Measurements from ENCODE around the gene MYLK. TPM values are rescaled to one million over a fixed set of nuclear protein-coding genes. Genes with fewer than 3 reads are reported as not detected.
A peak's percentile ranks its signal among the peaks of the same experiment; 100 is the strongest.

Gene MYLK
- total RNA-seq, 1 donor from 2014 or later: 0.08 TPM

DNA sequence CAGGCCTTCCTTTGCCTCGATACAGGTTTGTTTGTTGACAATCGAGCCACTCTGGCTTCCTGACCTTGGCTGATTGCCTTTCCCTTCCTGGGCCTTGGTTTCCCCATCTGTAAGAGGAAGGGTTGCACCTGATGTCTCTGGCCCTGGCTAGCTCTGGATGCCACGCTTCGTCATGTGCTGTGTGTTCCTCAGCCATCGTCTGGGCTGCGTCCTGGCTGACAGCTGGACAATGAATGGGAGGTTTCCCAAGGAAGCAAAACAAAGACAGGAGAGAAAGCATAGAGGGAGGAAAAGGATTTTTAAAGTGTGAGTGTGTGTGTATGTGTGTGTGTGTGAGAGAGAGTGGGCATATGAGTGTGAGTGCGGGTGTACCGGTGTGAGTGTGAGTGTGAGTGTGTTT lies 234.0 kb downstream of the MYLK start:
- H3K4me3 Mint-ChIP-seq: no peak overlapping the region
- no peaks in the 10 kb centered on the region for H3K4me1 Mint-ChIP-seq (ENCODE audit: low read depth)
- no peaks in the 10 kb centered on the region for H3K36me3 Mint-ChIP-seq (ENCODE audit: low read depth)
- no peak for DNase-seq (ENCODE audit: low spot score)
- H3K27me3 Mint-ChIP-seq (ENCODE audit: insufficient read depth): no peaks in the 10 kb centered on the region
- no peak overlapping the region for H3K27ac Mint-ChIP-seq
- no peaks in the 10 kb centered on the region for H3K9me3 Mint-ChIP-seq
- intact Hi-C loops (cut with micrococcal nuclease): no loop called here

DNA sequence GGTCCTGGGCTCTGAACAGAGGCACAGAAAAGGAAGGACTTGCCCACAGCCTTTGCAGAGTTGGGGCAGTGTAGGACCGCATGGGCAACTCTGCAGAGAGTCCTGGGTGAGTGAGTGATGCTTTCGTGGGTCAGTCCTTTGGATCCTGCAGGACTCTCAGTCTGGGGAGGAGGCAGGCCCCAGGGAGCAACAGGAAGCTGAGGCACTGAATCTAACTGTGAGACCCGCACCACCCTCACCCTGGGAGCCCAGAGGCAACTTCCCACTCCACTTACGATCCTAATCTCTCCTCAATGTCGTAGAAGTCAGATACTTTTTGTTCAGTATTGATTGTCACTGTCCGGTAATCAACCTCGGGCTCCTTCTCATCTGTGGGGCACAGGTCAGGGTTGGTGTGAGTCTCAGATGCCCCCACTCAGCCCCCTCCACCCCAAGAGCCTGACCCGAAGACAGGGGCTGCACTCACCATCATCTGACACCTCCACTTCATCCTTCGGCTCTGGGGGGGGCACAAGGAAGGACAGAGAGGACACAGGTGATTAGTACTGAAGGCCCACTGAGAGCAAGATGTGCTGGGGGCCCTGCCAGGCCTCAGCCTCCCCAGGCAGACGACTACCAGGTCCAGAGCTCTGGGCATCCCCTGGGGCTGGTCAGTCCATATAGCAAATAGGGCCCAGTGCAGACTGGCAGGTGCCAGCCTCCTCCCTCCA lies 235.3 kb downstream of the MYLK start:
- H3K36me3 Mint-ChIP-seq (ENCODE audit: low read depth): no peaks in the 10 kb centered on the region
- intact Hi-C loops (cut with micrococcal nuclease): no loop called here
- no peak overlapping the region for H3K4me3 Mint-ChIP-seq
- no peaks in the 10 kb centered on the region for H3K4me1 Mint-ChIP-seq (ENCODE audit: low read depth)
- H3K9me3 Mint-ChIP-seq: no peaks in the 10 kb centered on the region
- no peaks in the 10 kb centered on the region for H3K27me3 Mint-ChIP-seq (ENCODE audit: insufficient read depth)
- DNase-seq (ENCODE audit: low spot score): no peak
- H3K27ac Mint-ChIP-seq: no peak overlapping the region

GRCh38 chr3:123644358-123644757 lies 239.8 kb downstream of the MYLK start:
- Mint-ChIP-seq H3K4me1 (ENCODE audit: low read depth) (no peaks in the 10 kb centered on the region), H3K36me3 (ENCODE audit: low read depth) (no peaks in the 10 kb centered on the region), H3K27me3 (ENCODE audit: insufficient read depth) (peaks cover 2% of the 10 kb centered on the region), H3K4me3 (no peak overlapping the region), H3K9me3 (no peaks in the 10 kb centered on the region), H3K27ac (no peak overlapping the region)
- intact Hi-C loops (cut with micrococcal nuclease): loop anchor here (5.0 kb wide), 1 partner anchor 433 kb away; no protein-coding TSS in a partner anchor
- no peak for DNase-seq (ENCODE audit: low spot score)

GRCh38 chr3:123642957-123643330 lies 241.2 kb downstream of the MYLK start:
- intact Hi-C loops (cut with micrococcal nuclease): loop anchor here (1.0 to 5.0 kb wide), 4 partner anchors 76 to 908 kb away; no protein-coding TSS in a partner anchor
- Mint-ChIP-seq H3K27me3 (ENCODE audit: insufficient read depth) (peaks cover 2% of the 10 kb centered on the region), H3K27ac (no peak overlapping the region), H3K4me3 (no peak overlapping the region), H3K4me1 (ENCODE audit: low read depth) (no peaks in the 10 kb centered on the region), H3K9me3 (no peaks in the 10 kb centered on the region), H3K36me3 (ENCODE audit: low read depth) (no peaks in the 10 kb centered on the region)
- DNase-seq (ENCODE audit: low spot score): no peak

- intact Hi-C loops (cut with micrococcal nuclease): loop anchor here (1.0 to 5.0 kb wide), 4 partner anchors 77 to 908 kb away; no protein-coding TSS in a partner anchor
- H3K4me3 Mint-ChIP-seq: no peak overlapping the region
- peak; percentile 27 for DNase-seq (ENCODE audit: low spot score)
- H3K36me3 Mint-ChIP-seq (ENCODE audit: low read depth): no peaks in the 10 kb centered on the region
- H3K27ac Mint-ChIP-seq: no peak overlapping the region
- H3K4me1 Mint-ChIP-seq (ENCODE audit: low read depth): no peaks in the 10 kb centered on the region
- peaks cover 2% of the 10 kb centered on the region for H3K27me3 Mint-ChIP-seq (ENCODE audit: insufficient read depth)
- H3K9me3 Mint-ChIP-seq: no peaks in the 10 kb centered on the region
Measured at GRCh38 chr3:123642182-123642956, 241.8 kb downstream of the MYLK start.

GRCh38 chr3:123641505-123641904 lies 242.6 kb downstream of the MYLK start:
- peaks cover 2% of the 10 kb centered on the region for H3K27me3 Mint-ChIP-seq (ENCODE audit: insufficient read depth)
- no peak for DNase-seq (ENCODE audit: low spot score)
- H3K9me3 Mint-ChIP-seq: no peaks in the 10 kb centered on the region
- no peaks in the 10 kb centered on the region for H3K4me1 Mint-ChIP-seq (ENCODE audit: low read depth)
- H3K27ac Mint-ChIP-seq: no peak overlapping the region
- H3K36me3 Mint-ChIP-seq (ENCODE audit: low read depth): no peaks in the 10 kb centered on the region
- intact Hi-C loops (cut with micrococcal nuclease): loop anchor here (5.0 kb wide), 1 partner anchor 436 kb away; no protein-coding TSS in a partner anchor
- H3K4me3 Mint-ChIP-seq: no peak overlapping the region

DNA sequence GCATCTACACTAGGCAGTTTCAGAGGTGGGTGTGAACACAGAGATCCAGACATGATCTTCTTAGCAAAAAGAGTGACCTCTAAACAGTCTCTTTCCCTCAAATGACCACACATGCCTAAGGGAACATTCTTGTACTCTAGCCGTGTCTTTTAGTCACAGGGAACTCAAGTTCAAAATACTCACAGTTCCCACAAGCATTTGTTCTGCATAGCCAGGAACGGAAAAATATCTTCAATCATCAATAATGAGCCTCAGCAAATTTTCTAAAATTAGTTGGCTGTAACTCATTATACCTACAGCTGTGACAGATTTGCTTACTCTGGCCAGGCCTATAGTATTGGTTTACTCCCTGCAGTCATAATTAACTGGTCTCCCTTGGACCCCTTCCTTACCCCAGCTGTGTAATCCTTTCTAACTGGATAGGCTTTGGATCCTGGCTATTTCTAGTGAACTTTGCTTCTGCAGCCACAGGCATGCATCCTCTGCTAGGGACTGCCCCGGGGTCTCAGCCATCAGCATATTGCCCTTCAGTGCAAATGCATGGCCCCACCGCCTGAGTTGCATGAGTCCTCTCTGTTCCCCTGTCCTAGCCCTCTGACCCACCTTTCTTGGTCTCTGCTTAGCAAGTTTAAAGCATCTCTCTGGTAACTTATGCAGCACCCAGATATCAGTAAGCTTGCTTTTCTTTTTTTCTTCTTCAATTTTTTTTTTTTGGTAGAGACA lies 243.2 kb downstream of the MYLK start:
- H3K4me3 Mint-ChIP-seq: no peak overlapping the region
- DNase-seq (ENCODE audit: low spot score): no peak
- no peak overlapping the region for H3K27ac Mint-ChIP-seq
- no peaks in the 10 kb centered on the region for H3K36me3 Mint-ChIP-seq (ENCODE audit: low read depth)
- intact Hi-C loops (cut with micrococcal nuclease): loop anchor here (5.0 kb wide), 1 partner anchor 436 kb away; no protein-coding TSS in a partner anchor
- H3K9me3 Mint-ChIP-seq: no peaks in the 10 kb centered on the region
- H3K27me3 Mint-ChIP-seq (ENCODE audit: insufficient read depth): peaks cover 2% of the 10 kb centered on the region
- no peaks in the 10 kb centered on the region for H3K4me1 Mint-ChIP-seq (ENCODE audit: low read depth)

DNA sequence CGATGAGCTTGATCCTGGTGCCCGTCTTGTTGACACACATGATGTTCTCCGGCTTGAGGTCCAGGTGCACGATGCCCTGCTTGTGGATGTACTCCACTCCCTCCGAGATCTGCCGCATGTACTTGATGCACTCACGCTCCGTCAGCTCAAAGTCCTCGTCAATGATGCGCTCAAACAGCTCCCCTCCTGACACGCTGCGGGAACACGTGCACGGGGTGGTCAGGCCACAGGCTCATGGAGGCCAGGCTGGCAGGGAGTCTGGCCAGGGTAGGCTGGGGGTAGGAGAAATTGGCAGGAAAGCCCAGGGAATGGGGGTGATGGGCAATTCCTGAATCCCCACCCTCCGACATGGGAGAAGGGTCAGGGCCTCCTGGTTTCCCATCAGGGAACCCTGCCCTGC lies 243.8 kb downstream of the MYLK start:
- Mint-ChIP-seq H3K27me3 (ENCODE audit: insufficient read depth) (peaks cover 2% of the 10 kb centered on the region), H3K36me3 (ENCODE audit: low read depth) (no peaks in the 10 kb centered on the region), H3K27ac (no peak overlapping the region), H3K4me1 (ENCODE audit: low read depth) (no peaks in the 10 kb centered on the region), H3K9me3 (no peaks in the 10 kb centered on the region), H3K4me3 (no peak overlapping the region)
- no peak for DNase-seq (ENCODE audit: low spot score)
- intact Hi-C loops (cut with micrococcal nuclease): loop anchor here (5.0 kb wide), 1 partner anchor 437 kb away; no protein-coding TSS in a partner anchor

GRCh38 chr3:123638936-123639689 lies 245.0 kb downstream of the MYLK start:
- no peaks in the 10 kb centered on the region for H3K9me3 Mint-ChIP-seq
- DNase-seq (ENCODE audit: low spot score): no peak
- H3K27ac Mint-ChIP-seq: no peak overlapping the region
- intact Hi-C loops (cut with micrococcal nuclease): no loop called here
- no peaks in the 10 kb centered on the region for H3K36me3 Mint-ChIP-seq (ENCODE audit: low read depth)
- H3K4me1 Mint-ChIP-seq (ENCODE audit: low read depth): no peaks in the 10 kb centered on the region
- no peak overlapping the region for H3K4me3 Mint-ChIP-seq
- peaks cover 2% of the 10 kb centered on the region for H3K27me3 Mint-ChIP-seq (ENCODE audit: insufficient read depth)

DNA sequence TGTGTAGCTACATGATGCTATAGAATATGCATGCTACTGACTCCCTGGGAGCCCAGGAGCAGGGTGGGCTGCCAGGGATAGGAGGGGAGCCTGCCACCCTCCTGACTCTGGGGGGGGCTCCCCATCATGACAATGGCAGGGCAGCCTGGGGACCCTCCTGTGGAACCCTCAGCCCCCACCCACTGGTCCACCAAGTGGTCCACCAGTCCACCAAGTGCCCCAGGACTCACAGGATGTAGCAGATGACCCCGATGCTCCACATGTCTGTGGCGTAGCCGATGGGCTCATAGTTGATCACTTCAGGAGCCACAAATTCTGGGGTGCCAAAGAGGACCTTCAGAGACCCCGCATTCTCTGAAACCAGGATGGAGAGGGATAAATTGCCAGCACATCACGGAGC lies 246.3 kb downstream of the MYLK start:
- H3K4me1 Mint-ChIP-seq (ENCODE audit: low read depth): no peaks in the 10 kb centered on the region
- intact Hi-C loops (cut with micrococcal nuclease): no loop called here
- peaks cover 2% of the 10 kb centered on the region for H3K27me3 Mint-ChIP-seq (ENCODE audit: insufficient read depth)
- no peak overlapping the region for H3K27ac Mint-ChIP-seq
- H3K36me3 Mint-ChIP-seq (ENCODE audit: low read depth): no peaks in the 10 kb centered on the region
- DNase-seq (ENCODE audit: low spot score): no peak
- no peaks in the 10 kb centered on the region for H3K9me3 Mint-ChIP-seq
- H3K4me3 Mint-ChIP-seq: no peak overlapping the region

- H3K27ac Mint-ChIP-seq: no peak overlapping the region
- intact Hi-C loops (cut with micrococcal nuclease): no loop called here
- H3K4me1 Mint-ChIP-seq (ENCODE audit: low read depth): no peaks in the 10 kb centered on the region
- peaks cover under 1% of the 10 kb centered on the region for H3K27me3 Mint-ChIP-seq (ENCODE audit: insufficient read depth)
- H3K36me3 Mint-ChIP-seq (ENCODE audit: low read depth): no peaks in the 10 kb centered on the region
- H3K9me3 Mint-ChIP-seq: no peaks in the 10 kb centered on the region
- H3K4me3 Mint-ChIP-seq: no peak overlapping the region
- no peak for DNase-seq (ENCODE audit: low spot score)
Measured at GRCh38 chr3:123637131-123637530, 247.0 kb downstream of the MYLK start.

DNA sequence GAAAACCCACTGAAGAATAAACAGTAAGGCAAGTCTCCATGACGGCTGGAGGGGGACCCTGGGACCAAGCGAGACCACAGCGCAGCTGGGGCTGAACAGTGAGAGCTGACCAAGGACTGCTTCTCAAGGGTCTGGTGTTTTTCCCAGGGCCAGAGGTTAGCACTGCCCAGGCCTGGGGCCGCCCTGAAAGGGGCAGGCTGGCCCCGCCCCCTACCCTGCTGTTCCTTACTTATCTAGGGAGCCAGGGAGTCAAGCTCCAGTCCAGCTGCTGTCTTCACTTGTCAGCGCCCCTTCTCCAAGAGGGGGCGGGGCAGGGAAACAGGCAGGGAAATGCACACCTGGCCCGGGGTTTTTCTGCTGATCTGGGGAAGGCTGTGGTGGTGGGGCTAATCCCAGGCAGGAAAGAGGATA lies 247.7 kb downstream of the MYLK start:
- Mint-ChIP-seq H3K4me3 (no peak overlapping the region), H3K27me3 (ENCODE audit: insufficient read depth) (peaks cover 2% of the 10 kb centered on the region), H3K9me3 (no peaks in the 10 kb centered on the region), H3K27ac (no peak overlapping the region), H3K36me3 (ENCODE audit: low read depth) (no peaks in the 10 kb centered on the region), H3K4me1 (ENCODE audit: low read depth) (no peaks in the 10 kb centered on the region)
- intact Hi-C loops (cut with micrococcal nuclease): no loop called here
- DNase-seq (ENCODE audit: low spot score): no peak

All from activated T-helper 1 cell treated with anti-CD3 and anti-CD28 coated beads, Interleukin-12 subunit alpha, Interleukin-12 subunit beta, Interleukin-2, Interleukin-4 antibody, amounts not matched to agents 30 ng/mL and 10 ng/mL and 1 ng/mL, durations not matched to agents 14 hours and 24 hours and 36 hours (primary cell).